DND-41 (cell line): ENCODE data around the gene PRPSAP1.
A peak's percentile ranks its signal among the peaks of the same experiment; 100 is the strongest.

Experiments
- ATAC-seq: fragments of 200-7000 bp; cut with Tn5 transposase; 3 replicates; pipeline ENCODE4 v1.9.1; 2021; ENCODE audit warnings: low read depth; ENCODE audit not compliant: insufficient read depth
- DNase-seq: peaks from one replicate; pipeline ENCODE4 v3.0.0-alpha.2; 2020
- H2AFZ ChIP-seq: 2 replicates; pipeline ENCODE4 v1.6.0; 2012; ENCODE audit warnings: low read depth, low read length
- H3K27ac ChIP-seq: 2 replicates; pipeline ENCODE4 v1.5.1; 2012; ENCODE audit warnings: low read length, inconsistent platforms
- H3K27me3 ChIP-seq: fragments of 200-600 bp; sonication (generic); 2 replicates; pipeline ENCODE4 v1.6.0; 2012; ENCODE audit warnings: low read length, mild to moderate bottlenecking, inconsistent platforms; ENCODE audit not compliant: insufficient read depth, poor library complexity
- H3K36me3 ChIP-seq: 2 replicates; pipeline ENCODE4 v1.5.1; 2012; ENCODE audit warnings: low read length, inconsistent platforms; ENCODE audit not compliant: insufficient read depth
- H3K4me1 ChIP-seq: 2 replicates; pipeline ENCODE4 v1.5.1; 2012; ENCODE audit warnings: mild to moderate bottlenecking, low read length; ENCODE audit not compliant: insufficient read depth
- H3K4me2 ChIP-seq: 2 replicates; pipeline ENCODE4 v1.6.0; 2012; ENCODE audit warnings: mild to moderate bottlenecking, moderate library complexity, low read length, inconsistent platforms; ENCODE audit not compliant: insufficient read depth
- H3K4me3 ChIP-seq, 2 experiments: fragments of 200-600 bp in 1 of 2; shearing (Covaris generic) in 1 of 2; 2 replicates each; pipeline ENCODE4 v1.5.1; 2012 to 2016; ENCODE audit warnings: inconsistent platforms in 2 of 2, low read length in 2 of 2, mild to moderate bottlenecking in 2 of 2, low read depth in 1 of 2, moderate library complexity in 1 of 2
- H3K79me2 ChIP-seq: 2 replicates; pipeline ENCODE4 v1.6.0; 2012; ENCODE audit warnings: low read length, inconsistent platforms; ENCODE audit not compliant: insufficient read depth
- H3K9ac ChIP-seq: 2 replicates; pipeline ENCODE4 v1.6.0; 2012; ENCODE audit warnings: low read depth, mild to moderate bottlenecking, inconsistent platforms, low read length, moderate library complexity
- H3K9me3 ChIP-seq: 2 replicates; pipeline ENCODE4 v1.5.1; 2012; ENCODE audit warnings: low read length, moderate library complexity, mild to moderate bottlenecking, inconsistent platforms; ENCODE audit not compliant: insufficient read depth, severe bottlenecking
- H4K20me1 ChIP-seq: 2 replicates; pipeline ENCODE4 v1.6.0; 2012; ENCODE audit warnings: low read length; ENCODE audit not compliant: insufficient read depth
- EZH2 ChIP-seq: IDR thresholded peaks from 3 replicates; pipeline ENCODE4 v1.6.1; 2012; ENCODE audit warnings: borderline replicate concordance, low read depth, mild to moderate bottlenecking, moderate library complexity, low read length, inconsistent platforms; ENCODE audit not compliant: severe bottlenecking
- TF ChIP-seq, protein P1 (sequence below): IDR thresholded peaks from 2 replicates; pipeline ENCODE4 v1.5.1; 2012; ENCODE audit warnings: borderline replicate concordance, low read length, moderate library complexity, mild to moderate bottlenecking; ENCODE audit not compliant: poor library complexity, severe bottlenecking; ENCODE audit errors: extremely low read depth

The PRPSAP1 gene

DNA sequence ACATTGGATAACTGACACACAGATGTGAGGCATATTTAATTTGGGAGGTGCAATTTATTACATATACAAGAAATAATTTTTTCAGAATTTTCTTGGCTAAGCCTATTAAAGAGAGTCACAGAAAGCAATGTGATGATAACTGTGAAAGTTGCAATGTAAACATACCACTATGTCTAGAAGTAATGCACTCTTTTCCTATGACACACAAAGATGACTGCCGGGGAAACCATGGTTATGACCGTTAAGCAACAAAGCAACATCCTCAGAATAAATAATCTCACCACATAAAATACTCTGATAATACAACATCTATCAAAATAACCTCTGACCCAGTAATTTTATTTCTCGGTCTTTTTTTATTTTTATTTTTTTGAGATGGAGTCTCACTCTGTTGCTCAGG lies 35.1 kb downstream of the PRPSAP1 start:
- no peak overlapping the region for H3K9ac ChIP-seq
- H3K9me3 ChIP-seq, result no peaks in the 10 kb centered on the region
- H3K36me3 ChIP-seq, result peaks cover 46% of the 10 kb centered on the region
- no peaks in the 10 kb centered on the region for H3K4me1 ChIP-seq
- no peaks in the 10 kb centered on the region for H4K20me1 ChIP-seq
- DNase-seq (no peak), ATAC-seq (no peak)
- TF ChIP-seq EZH2, result no peak
- TF ChIP-seq, protein P1, sequence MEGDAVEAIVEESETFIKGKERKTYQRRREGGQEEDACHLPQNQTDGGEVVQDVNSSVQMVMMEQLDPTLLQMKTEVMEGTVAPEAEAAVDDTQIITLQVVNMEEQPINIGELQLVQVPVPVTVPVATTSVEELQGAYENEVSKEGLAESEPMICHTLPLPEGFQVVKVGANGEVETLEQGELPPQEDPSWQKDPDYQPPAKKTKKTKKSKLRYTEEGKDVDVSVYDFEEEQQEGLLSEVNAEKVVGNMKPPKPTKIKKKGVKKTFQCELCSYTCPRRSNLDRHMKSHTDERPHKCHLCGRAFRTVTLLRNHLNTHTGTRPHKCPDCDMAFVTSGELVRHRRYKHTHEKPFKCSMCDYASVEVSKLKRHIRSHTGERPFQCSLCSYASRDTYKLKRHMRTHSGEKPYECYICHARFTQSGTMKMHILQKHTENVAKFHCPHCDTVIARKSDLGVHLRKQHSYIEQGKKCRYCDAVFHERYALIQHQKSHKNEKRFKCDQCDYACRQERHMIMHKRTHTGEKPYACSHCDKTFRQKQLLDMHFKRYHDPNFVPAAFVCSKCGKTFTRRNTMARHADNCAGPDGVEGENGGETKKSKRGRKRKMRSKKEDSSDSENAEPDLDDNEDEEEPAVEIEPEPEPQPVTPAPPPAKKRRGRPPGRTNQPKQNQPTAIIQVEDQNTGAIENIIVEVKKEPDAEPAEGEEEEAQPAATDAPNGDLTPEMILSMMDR, result no peak
- H3K4me2 ChIP-seq, result no peak overlapping the region
- H3K27me3 ChIP-seq, result no peaks in the 10 kb centered on the region
- H3K27ac ChIP-seq, result no peak overlapping the region
- H3K79me2 ChIP-seq, result no peaks in the 10 kb centered on the region
- H3K4me3 ChIP-seq, result no peak overlapping the region
- H2AFZ ChIP-seq, result no peak overlapping the region

DNA sequence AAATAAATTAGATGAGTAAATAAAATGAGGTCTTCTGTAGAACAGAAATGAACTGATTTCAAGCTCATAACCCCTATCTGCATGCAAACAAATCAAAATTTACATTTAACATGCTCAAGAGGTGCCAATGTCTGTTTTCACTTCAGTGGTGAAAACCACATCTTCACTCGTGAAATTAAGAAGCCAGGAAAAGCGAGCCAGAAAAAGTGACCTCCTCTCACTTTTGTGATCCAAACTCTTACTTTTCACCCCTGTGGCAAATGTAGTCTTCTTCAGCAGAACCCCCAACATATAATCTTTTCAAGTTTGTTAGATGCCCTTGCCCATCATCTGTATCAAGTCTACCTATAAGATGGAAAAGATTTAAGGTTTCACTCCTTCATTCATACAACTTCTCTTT lies 36.2 kb downstream of the PRPSAP1 start:
- Histone ChIP-seq H3K27me3 (no peaks in the 10 kb centered on the region), H2AFZ (no peak overlapping the region), H3K4me1 (no peaks in the 10 kb centered on the region), H3K4me2 (no peak overlapping the region), H4K20me1 (no peaks in the 10 kb centered on the region), H3K27ac (no peak overlapping the region), H3K9me3 (no peaks in the 10 kb centered on the region), H3K4me3 (no peak overlapping the region), H3K9ac (no peak overlapping the region), H3K36me3 (peaks cover 46% of the 10 kb centered on the region), H3K79me2 (no peaks in the 10 kb centered on the region)
- DNase-seq, result no peak
- TF ChIP-seq, protein P1, result no peak
- TF ChIP-seq EZH2, result no peak
- no peak for ATAC-seq

DNA sequence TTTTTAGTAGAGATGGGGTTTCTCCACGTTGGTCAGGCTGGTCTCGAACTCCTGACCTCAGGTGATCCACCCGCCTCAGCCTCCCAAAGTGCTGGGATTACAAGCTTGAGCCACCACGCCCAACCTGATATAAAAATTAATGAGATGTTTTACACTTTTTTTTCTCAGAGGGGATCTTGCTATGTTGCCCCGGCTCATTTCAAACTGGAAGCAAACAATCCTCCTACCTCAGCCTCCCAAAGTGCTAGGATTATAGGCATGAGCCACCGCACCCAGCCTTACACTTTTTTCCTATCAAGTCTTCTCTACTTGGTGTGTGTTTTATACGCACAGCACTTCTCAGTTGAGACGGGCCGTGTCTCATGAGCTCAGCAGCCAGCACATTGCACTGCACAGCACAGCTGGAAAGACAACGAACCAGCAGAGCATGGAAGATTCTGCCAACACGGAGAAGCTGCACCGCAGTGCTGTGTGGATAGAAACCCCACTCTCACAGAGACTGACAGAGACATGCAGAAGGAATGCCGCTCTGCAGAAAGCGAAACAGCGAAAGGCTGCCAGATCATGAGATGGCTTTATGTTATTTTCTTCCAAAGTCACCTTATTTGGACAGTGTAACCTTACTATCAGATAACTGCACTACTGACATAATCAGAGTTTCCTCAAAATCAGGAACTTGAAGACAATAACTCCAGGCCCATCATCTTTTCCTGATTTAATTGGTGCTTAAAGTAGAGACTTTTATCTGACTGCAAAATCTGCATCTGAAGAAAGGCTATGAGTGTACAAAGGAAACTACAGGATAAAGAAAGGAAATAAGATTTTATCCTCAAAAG lies 39.1 kb downstream of the PRPSAP1 start:
- Histone ChIP-seq H3K4me3 (no peak overlapping the region), H3K9me3 (no peaks in the 10 kb centered on the region), H3K9ac (no peak overlapping the region), H3K4me2 (no peak overlapping the region), H3K79me2 (no peaks in the 10 kb centered on the region), H3K27me3 (no peaks in the 10 kb centered on the region), H3K27ac (peak overlapping the region; percentile 20; the same call in 1 of the 2 replicates), H3K36me3 (peaks cover 52% of the 10 kb centered on the region), H2AFZ (no peak overlapping the region), H4K20me1 (no peaks in the 10 kb centered on the region), H3K4me1 (no peaks in the 10 kb centered on the region)
- TF ChIP-seq EZH2, result no peak
- TF ChIP-seq, protein P1, result no peak
- no peak for DNase-seq
- no peak for ATAC-seq
